HCT116 (cell line): ENCODE measurements around the gene KCND2. TPM values are rescaled to one million over a fixed set of nuclear protein-coding genes. Genes with fewer than 3 reads are reported as not detected.

Experiments used
- ATAC-seq: fragments of 200-7000 bp; cut with Tn5 transposase; 2 replicates; pipeline ENCODE4 v1.9.1; 2020; ENCODE audit warnings: mild to moderate bottlenecking, moderate library complexity
- BruUV-seq: library from RNA; stranded (reverse); fragments of 400-500 nt; replicated peaks from 2 replicates; lab custom pipeline; 2021; lab: Mats Ljungman, UMichigan
- CTCF ChIA-PET: fragments of 300-600 bp; sonication (Branson Sonifier 250); formaldehyde crosslinking; loops from one replicate; lab custom pipeline; 2021; ENCODE audit warnings: antibody characterized with exemption; lab: Charles Lee
- POLR2A ChIA-PET: fragments of 300-600, 350-600 bp; sonication (Branson Sonifier 250); formaldehyde crosslinking; loops from one replicate; lab custom pipeline; 2021; ENCODE audit warnings: antibody characterized with exemption; lab: Charles Lee
- RAD21 ChIA-PET, 2 experiments: fragments of 300-600 bp; sonication (Branson Sonifier 250); formaldehyde crosslinking; loops; one replicate each; lab custom pipeline; 2023; ENCODE audit warnings: low total read pairs in 2 of 2; ENCODE audit not compliant: uncharacterized antibody in 2 of 2, unreplicated experiment in 2 of 2, low non-redundant PET in 1 of 2; lab: Charles Lee
- DNase-seq: peaks from one replicate; pipeline ENCODE4 v3.0.0-alpha.2; 2010; ENCODE audit warnings: low read depth, low spot score
- H2AFZ ChIP-seq: fragments of 200-600 bp; shearing (Covaris generic), sonication (generic); 2 replicates; pipeline ENCODE4 v1.6.1; 2017; ENCODE audit warnings: low read depth, mixed run types, mixed read lengths, antibody characterized with exemption, low read length; ENCODE audit not compliant: poor library complexity, severe bottlenecking
- H3K27ac ChIP-seq: 2 replicates; pipeline ENCODE4 v1.5.1; 2012; ENCODE audit warnings: low read depth, low read length
- H3K27me3 ChIP-seq: fragments of 200-600 bp; sonication (generic); 2 replicates; pipeline ENCODE4 v1.6.1; 2016; ENCODE audit warnings: mixed run types, low read length, mixed read lengths; ENCODE audit not compliant: insufficient read depth
- H3K36me3 ChIP-seq, 2 experiments: fragments of 200-500 bp in 1 of 2; fragments of 200-600 bp in 1 of 2; sonication (Bioruptor generic) in 1 of 2; sonication (generic) in 1 of 2; 2 replicates each; pipeline versions ENCODE4 v1.5.1 to v1.6.1; 2014 to 2016; ENCODE audit warnings: low read length in 2 of 2, inconsistent platforms in 1 of 2, mixed read lengths in 1 of 2, mixed run types in 1 of 2; ENCODE audit not compliant: insufficient read depth in 2 of 2, control insufficient read depth in 1 of 2
- H3K4me1 ChIP-seq, 2 experiments: fragments of 200-600 bp in 1 of 2; sonication (generic) in 1 of 2; 2 replicates each; pipeline versions ENCODE4 v1.5.1 to v1.6.1; 2012 to 2017; ENCODE audit warnings: low read length in 2 of 2, inconsistent platforms in 1 of 2, mild to moderate bottlenecking in 1 of 2, mixed read lengths in 1 of 2, mixed run types in 1 of 2, moderate library complexity in 1 of 2; ENCODE audit not compliant: insufficient read depth in 2 of 2, control insufficient read depth in 1 of 2
- H3K4me2 ChIP-seq: fragments of 200-600 bp; sonication (generic); 2 replicates; pipeline ENCODE4 v1.6.1; 2017; ENCODE audit warnings: mixed run types, low read length, mixed read lengths
- H3K4me3 ChIP-seq, 2 experiments: fragments of 200-600 bp in 1 of 2; sonication (generic) in 1 of 2; replicated peaks in 1 of 2; 2 replicates each; pipeline ENCODE4 v1.5.1; 2011 to 2016; ENCODE audit warnings: low read length in 2 of 2, control low read depth in 1 of 2, low read depth in 1 of 2, mild to moderate bottlenecking in 1 of 2, mixed read lengths in 1 of 2, mixed run types in 1 of 2
- H3K79me2 ChIP-seq: fragments of 200-600 bp; sonication (generic); 2 replicates; pipeline ENCODE4 v1.6.1; 2017; ENCODE audit warnings: mild to moderate bottlenecking, mixed run types, low read length, moderate library complexity, mixed read lengths; ENCODE audit not compliant: insufficient read depth
- H3K9ac ChIP-seq: fragments of 200-600 bp; sonication (generic); 2 replicates; pipeline ENCODE4 v1.6.1; 2016; ENCODE audit warnings: low read length, mixed read lengths
- H3K9me2 ChIP-seq: fragments of 200-600 bp; sonication (generic), shearing (Covaris generic); 2 replicates; pipeline ENCODE4 v1.6.1; 2017; ENCODE audit warnings: mixed run types, mild to moderate bottlenecking, moderate library complexity; ENCODE audit not compliant: insufficient read depth
- H3K9me3 ChIP-seq, 2 experiments: fragments of 200-500 bp in 1 of 2; fragments of 200-600 bp in 1 of 2; sonication (Bioruptor generic) in 1 of 2; sonication (generic) in 1 of 2; 2 replicates each; pipeline ENCODE4 v1.6.1; 2014 to 2017; ENCODE audit warnings: low read length in 2 of 2, mixed read lengths in 2 of 2, inconsistent platforms in 1 of 2, low read depth in 1 of 2, mild to moderate bottlenecking in 1 of 2, mixed run types in 1 of 2, moderate library complexity in 1 of 2; ENCODE audit not compliant: control insufficient read depth in 1 of 2, insufficient read depth in 1 of 2
- H4K20me1 ChIP-seq: fragments of 200-600 bp; sonication (generic), shearing (Covaris generic); 2 replicates; pipeline ENCODE4 v1.6.1; 2017; ENCODE audit warnings: mixed run types, mild to moderate bottlenecking, moderate library complexity; ENCODE audit not compliant: insufficient read depth
- FOSL1 ChIP-seq: IDR thresholded peaks from 2 replicates; pipeline ENCODE4 v1.6.1; 2012; ENCODE audit warnings: low read depth
- REST ChIP-seq: IDR thresholded peaks from 2 replicates; pipeline ENCODE4 v1.6.1; 2012; ENCODE audit warnings: low read depth
- TCF7L2 ChIP-seq: IDR thresholded peaks from 2 replicates; pipeline ENCODE4 v1.7.0; 2011; ENCODE audit warnings: borderline replicate concordance, inconsistent platforms; ENCODE audit not compliant: insufficient read depth, insufficient read length; ENCODE audit errors: extremely low read depth
- ZBTB33 ChIP-seq: IDR thresholded peaks from 2 replicates; pipeline ENCODE4 v1.6.1; 2011; ENCODE audit warnings: mild to moderate bottlenecking, low read length, moderate library complexity; ENCODE audit not compliant: insufficient replicate concordance; ENCODE audit errors: extremely low read depth
- intact Hi-C: fragments of 100-400 bp; cut with micrococcal nuclease; formaldehyde crosslinking; loops from 2 replicates; pipeline ENCODE4 v1.10.0; 2022
- total RNA-seq: library from RNA; stranded (reverse); gene quantifications from one replicate; pipeline ENCODE4 v1.2.1, GENCODE V29; 2021; ENCODE audit not compliant: unreplicated experiment

Gene KCND2
- total RNA-seq, 1 experiment from 2014 or later: 0.05 TPM

GRCh38 chr7:120274482-120274881 lies 1.5 kb downstream of the KCND2 start:
- ATAC-seq: no peak
- ChIA-PET RAD21 (no interaction called here), CTCF (no interaction called here), POLR2A (no interaction called here)
- Histone ChIP-seq H3K9me2 (no peaks in the 10 kb centered on the region), H4K20me1 (no peaks in the 10 kb centered on the region), H3K9ac (no peak overlapping the region), H3K4me2 (no peak overlapping the region), H3K4me1 (no peaks in the 10 kb centered on the region), H3K9me3 (no peaks in the 10 kb centered on the region), H3K79me2 (no peaks in the 10 kb centered on the region), H3K27me3 (no peaks in the 10 kb centered on the region), H3K27ac (no peak overlapping the region), H3K4me3 (no peak overlapping the region), H3K36me3 (no peaks in the 10 kb centered on the region), H2AFZ (no peak overlapping the region)
- intact Hi-C loops: loop anchor here (5.0 to 10.0 kb wide), 3 partner anchors 280 to 1360 kb away; no protein-coding TSS in a partner anchor
- no TSS peak for BruUV-seq
- no peak for DNase-seq
- TF ChIP-seq TCF7L2: no peak
- no peak for TF ChIP-seq ZBTB33
- no peak for TF ChIP-seq REST
- no peak for TF ChIP-seq FOSL1
